Peyer's patch (tissue), 4 donors: ENCODE measurements around the gene KIF21A.

ENCODE experiments used
- CTCF ChIP-seq, 6 experiments: fragments of 450-650 bp in 4 of 6; fragments of 200-600 bp in 2 of 6; sonication (generic) in 1 of 6; IDR thresholded peaks; one replicate each; pipeline ENCODE4 v1.5.1; 2017 to 2019; ENCODE audit warnings: antibody characterized with exemption in 6 of 6, mild to moderate bottlenecking in 3 of 6, moderate library complexity in 1 of 6
- POLR2A ChIP-seq, 2 donors: fragments of 450-650 bp; IDR thresholded peaks; one replicate each; pipeline ENCODE4 v1.5.1; 2017; ENCODE audit warnings: antibody characterized with exemption in 2 of 2, mild to moderate bottlenecking in 2 of 2, moderate library complexity in 2 of 2

- TF ChIP-seq CTCF (IDR thresholded peaks at IDR 0.05): no peak
- no peak for TF ChIP-seq POLR2A (IDR thresholded peaks at IDR 0.05)
Measured at GRCh38 chr12:39402922-39403321, 40.0 kb downstream of the KIF21A start.
